Stimulated activated CD8-positive, alpha-beta memory T cell treated with anti-CD3 and anti-CD28 coated beads, Interleukin-7, amount 100 ng/mL, for 1 hour (primary cell): ENCODE data around the gene DCLK2.
"Not testable (repeated sequence)": the region's sequence is repeated elsewhere in the genome, so short reads cannot be mapped to it uniquely, and the experiment has no call there.

Source experiments
- DNase-seq, 2 donors: peaks; one replicate each; pipeline ENCODE4 v3.0.0-alpha.2; 2020; ENCODE audit warnings: low read depth in 2 of 2

The DCLK2 gene

DNA sequence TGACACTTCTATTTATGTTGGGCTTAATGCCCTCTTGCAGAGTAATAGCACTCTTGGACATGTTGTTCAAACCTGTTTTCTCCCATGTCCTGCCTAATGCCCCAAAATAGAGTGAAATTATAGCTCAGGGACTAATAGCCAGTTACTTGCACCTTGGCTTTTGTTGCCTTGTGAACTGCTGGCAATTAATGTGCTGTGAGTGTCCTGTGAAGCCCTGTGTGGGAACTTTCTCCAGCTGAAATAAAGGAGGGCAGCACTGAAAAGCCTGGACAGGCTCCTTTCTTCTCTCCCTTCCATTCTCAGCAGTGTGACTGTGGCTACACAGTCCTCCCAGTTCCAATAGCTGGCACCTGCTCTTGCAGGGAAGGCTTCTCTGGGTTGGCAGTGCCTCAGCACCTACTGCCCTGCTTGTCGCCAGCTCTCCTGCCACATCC lies 72.4 kb downstream of the DCLK2 start:
- DNase-seq, result no peak

DNA sequence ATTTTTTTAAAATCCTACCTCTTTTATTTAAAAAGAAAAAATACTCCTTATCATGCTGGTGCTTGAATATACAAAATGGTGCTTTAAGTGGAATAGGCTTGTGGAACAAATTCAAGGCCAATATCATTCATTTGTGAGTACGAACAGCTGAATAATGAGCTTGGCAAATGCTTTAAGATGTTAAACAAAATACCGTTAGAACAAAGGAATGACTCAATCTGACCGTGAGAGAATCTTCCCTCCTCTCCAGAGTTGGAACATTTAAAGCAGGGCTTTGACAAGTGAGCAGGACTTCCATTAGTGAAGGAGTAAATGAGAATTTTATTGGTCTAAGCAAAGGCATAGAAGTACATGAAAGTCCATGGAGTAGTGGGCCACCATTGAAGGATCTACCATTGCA lies 74.5 kb downstream of the DCLK2 start:
- DNase-seq, result no peak

DNA sequence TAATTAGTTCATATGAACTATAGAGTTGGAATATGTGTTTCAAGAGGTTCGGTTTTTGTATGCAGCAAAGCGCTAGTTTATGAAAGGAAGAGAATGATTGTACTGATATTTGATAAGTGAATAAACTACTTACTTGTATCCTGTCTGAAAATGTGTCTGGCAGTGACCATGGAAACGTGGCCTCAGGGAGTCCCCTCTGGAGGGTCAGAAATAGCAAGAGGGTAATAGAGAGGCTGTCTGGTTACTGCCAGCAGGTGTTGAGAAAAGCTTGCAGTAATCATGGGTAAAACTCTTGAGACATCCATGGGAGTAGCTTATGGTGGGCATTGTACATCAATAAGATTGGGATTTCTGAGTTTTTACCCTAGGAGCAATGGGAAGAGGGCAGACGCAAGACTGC lies 77.1 kb downstream of the DCLK2 start:
- DNase-seq, result no peak

DNA sequence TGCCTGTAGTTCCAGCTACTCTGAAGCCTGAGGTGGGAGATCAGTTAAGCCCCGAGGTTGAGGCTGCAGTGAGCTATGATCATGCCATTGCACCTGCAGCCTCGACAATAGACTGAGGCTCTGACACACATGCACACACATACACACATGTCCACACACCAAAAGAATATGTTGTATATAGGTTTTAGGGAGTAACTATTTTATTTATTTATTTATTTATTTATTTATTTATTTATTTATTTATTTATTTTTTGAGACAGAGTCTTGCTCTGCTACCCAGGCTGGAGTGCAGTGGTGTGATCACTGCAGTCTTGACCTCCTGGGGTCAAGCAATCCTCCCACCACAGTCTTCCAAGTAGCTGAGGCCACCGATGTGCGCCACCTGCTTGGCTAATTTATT lies 78.3 kb downstream of the DCLK2 start:
- no peak for DNase-seq

DNA sequence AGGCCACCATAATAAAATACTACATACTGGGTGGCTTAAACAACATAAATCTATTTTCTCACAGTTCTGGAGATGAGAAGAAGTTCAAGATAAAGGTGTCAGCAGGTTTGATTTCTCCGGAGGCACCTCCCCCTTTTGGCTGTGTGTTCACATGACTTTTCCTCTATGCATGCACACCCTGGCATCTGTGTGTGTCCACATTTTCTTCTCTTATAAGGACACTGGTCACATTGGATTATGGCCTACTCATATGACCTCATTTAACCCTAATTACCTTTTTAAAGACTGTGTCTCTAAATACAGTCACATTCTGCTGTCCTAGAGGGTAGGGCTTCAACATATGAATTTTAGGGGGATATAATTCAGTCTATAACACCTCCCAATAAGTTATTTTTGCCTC lies 79.8 kb downstream of the DCLK2 start:
- DNase-seq, result no peak

DNA sequence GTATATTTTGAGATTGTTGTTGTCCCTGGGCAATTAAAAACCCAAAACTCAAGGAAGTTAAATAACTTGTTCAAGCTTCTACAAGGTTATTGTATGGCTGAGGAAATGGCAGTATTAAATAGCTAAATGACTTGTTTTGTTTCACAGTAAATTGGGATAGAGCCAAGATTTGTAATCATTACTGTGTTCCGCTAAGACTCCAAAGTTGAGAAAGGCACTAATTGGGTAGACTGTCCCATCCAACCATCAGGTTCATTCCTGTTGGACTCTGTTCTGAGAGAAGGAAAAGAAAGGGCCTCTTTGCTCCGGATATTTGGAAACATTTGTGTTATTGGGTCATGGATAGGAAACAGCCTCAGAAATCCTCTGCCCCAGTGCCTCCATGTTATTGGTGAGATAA lies 82.2 kb downstream of the DCLK2 start:
- no peak for DNase-seq

DNA sequence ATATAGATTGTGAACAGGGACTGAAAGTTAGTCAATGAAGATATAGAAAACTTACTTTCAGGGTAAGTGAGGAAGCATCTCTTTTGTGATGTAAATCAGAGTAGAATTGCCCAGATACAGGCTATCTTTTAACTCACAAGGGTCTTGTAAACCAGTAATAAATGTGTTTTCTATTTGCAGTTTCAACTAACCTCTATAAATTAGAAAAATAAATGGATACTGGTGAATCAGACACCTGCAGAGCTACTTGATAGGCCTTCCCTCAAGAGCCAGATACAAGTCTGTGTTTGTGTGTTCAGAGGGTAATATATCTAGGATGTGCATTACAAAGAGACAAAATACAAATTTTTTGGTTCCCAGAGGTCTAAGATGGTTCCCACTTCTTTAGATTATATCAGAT lies 82.9 kb downstream of the DCLK2 start:
- no peak for DNase-seq

DNA sequence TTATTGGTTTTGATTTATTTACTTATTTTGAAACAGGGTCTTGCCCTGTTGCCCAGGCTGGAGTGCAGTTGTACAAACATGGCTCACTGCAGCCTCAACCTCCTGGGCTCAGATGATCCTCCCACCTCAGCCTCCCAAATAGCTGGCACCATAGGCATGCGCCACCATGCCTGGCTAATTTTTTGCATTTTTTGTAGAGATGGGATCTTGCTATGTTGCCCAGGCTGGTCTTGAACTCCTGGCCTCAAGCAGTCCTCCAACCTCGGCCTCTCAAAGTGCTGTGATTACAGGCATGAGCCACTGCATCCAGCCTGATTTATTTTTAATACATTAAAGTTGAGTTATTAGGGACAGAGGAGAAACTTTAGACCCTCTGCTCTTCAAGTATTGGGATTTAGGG lies 83.8 kb downstream of the DCLK2 start:
- not testable (repeated sequence) for DNase-seq

DNA sequence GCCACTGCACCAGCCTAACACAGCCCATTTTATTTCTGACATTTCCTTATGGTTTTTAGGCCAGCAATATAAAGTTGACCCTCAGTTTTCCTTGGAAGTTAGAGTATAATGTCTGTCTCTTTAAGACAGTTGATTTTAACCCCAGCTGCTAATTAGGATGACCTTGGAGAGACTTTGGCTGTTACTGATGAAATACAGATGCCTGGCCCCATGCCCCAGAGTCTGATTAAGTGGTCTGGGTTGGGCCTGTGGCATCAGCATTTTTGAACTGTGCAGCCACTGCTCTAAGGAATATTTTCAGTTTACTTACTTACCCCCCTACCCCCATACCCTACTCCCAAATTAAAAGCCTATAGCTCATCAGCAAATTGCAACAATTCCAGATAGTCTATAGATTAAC lies 85.8 kb downstream of the DCLK2 start:
- no peak for DNase-seq

DNA sequence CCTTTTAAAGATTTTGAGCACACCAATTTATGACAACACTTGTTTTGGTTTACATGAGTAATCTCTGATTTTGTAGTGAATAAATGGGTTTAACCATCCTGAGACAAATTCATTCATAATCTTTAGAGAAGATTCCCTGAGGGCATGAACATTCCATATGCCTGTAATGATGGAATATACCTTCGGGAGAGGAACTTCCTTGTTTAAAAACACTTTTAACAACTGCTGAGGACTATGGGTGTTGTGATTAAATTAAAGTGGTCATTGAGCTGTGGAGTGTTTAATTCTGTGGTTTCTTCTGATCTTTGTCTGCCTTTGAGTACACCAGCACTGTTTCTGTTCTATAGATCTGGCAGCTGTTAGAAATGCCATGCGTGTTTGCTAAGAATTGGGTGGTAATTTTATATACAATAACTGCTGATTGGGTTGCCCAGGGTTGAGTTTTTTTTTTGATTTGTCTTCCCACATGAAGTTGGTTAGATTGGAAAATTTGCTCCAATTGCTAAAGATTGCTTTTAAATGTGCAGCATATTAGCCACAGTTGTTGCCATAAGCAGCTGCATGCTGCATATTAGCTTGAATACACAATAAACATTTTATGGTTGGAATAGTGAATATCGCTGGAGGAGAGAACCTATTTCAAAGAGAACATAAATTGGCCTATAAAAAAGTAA lies 86.8 kb downstream of the DCLK2 start:
- DNase-seq, result no peak

DNA sequence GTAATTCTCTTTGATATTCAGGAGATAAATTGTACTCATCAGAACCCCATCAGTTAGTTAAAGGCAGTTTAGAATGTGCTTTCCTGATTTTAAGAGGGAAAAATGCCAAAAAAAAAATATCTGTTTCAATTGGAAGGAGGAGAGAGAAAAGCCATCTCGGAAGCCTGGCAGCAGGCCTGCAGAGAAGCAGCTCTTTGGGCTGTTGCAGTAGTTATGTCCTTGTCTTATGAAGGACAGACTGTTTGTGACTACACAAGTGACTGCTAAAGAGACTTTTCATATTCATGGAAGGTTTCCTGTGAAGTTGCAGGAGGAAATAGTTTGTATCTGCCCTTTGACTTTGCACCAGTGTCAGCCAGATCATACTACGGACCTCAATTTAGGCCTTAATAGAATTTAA lies 88.8 kb downstream of the DCLK2 start:
- no peak for DNase-seq

DNA sequence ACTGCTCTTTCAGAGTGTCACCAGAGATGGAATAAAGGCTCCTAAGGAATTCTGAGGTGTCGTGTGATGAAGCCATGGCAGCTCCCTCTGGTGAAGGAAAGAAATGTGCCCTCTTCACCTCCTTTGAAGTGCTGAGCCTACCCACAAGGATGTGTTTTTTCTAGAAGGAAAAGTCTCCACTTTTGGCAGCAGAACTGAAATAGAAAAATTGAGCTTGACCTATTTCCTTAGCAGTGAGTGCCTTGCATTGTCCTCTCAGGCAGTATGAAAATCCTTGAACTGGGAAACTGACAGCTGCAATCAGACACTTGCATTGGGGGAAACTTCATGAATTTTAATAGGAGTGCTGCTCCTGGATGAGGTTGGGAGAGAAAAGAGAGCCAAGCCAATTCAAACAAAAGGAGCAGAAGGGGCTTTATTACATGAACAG lies 95.2 kb downstream of the DCLK2 start:
- DNase-seq, result no peak

DNA sequence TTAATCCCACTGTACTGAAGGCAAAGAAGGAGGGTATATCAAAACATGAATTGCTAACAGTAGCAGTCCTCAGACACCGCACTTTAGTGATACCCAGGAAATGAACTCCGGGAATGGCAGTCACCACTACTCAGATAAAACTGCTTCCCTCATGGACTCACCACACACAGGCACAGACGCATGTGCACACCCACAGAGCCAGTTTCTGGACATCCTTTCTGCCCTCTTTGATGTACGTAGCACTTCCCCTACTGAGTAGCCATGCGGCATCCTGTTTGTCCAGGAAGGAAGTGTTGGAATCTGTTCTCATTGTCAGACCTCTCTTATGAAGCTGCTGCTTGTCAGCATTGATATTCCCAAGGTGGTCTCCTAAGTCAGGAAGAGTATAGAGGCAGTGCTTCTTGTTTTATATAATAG lies 95.7 kb downstream of the DCLK2 start:
- DNase-seq, result no peak

DNA sequence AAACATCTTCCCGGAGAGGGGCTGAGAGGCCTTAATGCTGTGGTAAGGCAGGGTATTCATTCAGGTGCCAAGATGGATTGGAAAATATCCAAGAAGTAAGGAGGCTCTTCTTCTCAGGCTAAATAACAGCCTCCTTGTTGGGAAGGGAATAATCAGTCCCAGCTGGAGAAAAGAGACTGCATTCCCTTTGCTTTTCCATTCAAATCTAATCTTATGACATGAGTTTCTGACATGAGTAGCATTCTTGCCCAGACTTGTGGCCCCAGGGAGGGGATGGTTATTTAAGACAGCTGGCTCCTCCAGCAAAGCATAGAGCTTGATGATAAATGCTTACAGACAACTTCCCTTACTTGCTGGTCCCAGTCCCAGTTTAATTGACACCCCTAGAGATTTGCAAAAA lies 98.3 kb downstream of the DCLK2 start:
- DNase-seq, result no peak

DNA sequence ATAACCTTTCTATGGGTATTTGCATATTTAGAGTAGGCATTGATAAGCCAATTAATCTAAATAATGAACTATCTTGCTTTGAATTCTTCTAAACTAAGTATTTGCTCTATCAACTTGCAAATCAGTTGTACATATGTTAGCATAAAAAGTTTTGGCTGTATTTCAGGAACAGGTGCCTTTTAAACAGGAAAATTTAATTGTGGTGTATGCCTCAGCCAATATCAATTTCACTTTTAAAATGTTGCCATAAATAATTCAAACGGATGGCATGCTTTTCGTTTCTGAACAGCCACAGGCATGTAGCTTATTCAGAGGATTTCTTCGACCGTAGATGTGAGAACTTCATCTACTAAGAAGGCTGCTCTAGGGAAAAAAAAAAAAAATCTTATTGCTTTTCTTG lies 99.9 kb downstream of the DCLK2 start:
- no peak for DNase-seq

DNA sequence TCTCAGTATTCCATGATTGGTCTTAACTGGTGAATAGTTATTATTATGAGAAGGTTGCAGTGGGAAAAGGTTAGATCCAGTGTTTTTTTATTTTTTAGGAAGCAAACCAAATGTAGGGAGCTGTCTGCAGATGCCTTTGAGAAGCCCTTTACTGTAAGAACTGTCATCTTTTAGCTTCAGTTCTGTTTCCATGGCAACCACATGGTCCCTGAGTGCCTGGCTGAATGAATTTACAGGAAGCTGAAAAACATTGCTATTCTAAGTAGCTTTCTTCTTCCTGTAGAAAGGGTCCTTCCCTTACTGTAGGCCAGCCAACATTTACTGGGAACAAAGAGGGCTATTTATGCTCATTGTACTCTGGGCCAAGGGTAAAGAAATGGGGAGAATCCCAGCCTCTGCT lies 103.3 kb downstream of the DCLK2 start:
- DNase-seq, result no peak

DNA sequence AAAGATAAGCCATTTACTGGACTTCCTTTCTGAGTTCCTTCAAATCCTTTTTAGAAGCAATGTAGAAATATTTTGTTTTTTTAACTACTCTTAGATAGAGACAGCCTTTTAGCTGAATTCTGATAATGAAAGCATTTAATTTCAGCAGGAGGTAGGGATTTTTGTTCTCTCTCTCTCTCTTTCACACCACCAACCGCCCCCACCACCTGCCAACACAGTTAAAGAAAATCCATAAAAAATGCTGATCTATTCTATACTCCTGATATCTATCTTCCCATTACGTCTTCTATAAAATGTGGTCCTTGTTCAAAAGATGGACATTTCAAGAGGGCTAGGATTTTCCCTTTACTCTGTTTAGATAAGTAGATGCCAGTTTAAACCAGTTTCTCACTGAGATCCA lies 104.5 kb downstream of the DCLK2 start:
- no peak for DNase-seq

DNA sequence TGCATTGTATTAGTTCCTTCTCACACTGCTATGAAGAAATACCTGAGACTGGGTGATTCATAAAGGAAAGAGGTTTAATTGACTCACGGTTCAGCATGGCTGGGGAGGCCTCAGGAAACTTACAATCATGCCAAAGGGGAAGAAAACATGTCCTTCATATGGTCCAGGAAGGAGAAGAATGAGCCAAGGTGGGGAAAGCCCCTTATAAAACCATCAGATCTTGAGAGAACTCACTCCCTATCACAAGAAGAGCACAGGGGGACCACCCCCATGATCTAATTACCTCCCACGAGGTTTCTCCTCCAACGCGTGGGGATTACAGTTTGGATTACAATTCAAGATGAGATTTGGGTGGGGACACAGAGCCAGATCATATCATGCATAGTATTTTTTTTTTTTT lies 106.8 kb downstream of the DCLK2 start:
- not testable (repeated sequence) for DNase-seq

DNA sequence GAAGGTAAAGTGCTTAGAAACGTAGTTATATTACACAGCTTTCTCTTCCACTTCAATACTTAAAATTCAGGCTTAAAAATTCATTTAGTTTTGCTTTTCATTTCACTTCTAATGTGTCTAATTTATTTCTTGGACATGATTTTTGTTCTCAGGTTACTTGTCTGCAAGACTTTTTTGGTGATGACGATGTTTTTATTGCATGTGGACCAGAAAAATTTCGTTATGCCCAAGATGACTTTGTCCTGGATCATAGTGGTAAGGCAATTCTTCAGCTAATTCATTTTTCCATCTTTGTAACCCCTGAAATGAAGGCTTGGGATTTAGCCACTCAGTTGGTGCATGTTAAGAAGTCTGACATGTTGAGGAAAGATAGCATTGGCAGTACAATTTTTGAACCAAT lies 114.7 kb downstream of the DCLK2 start:
- DNase-seq, result no peak

DNA sequence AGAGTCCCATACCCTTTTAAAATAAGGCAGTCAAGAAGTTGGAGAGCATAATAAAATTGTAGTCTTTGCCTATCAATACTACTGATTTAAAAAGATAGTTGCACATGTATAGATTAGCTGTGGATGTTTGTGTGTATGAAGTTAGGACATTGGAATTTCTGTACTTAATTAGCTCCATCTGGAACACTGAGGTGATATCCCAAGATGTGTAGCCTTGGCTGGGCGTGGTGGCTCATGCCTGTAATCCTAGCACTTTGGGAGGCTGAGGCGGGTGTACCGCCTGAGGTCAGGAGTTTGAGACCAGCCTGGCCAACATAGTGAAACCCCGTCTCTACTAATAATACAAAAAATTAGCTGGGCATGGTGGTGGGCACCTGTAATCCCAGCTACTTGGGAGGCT lies 119.0 kb downstream of the DCLK2 start:
- not testable (repeated sequence) for DNase-seq

DNA sequence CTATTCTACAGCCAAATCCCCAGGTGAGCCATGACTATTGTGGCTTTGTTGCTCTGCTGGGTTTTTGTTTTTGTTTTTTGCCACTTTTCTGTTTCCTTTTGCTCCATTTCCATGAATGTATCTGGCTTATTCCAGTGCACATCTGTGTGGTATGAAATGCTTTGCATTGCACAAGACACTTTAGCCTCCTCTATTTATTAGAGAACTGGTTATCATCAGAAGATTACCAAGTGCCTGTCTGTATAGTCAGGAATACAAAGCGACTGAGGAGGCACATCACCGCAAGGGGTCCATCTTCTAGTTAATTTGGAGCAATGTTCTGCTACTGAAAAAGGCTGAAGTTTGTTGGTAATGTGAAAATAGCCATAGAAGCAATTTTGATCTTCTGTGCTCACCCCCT lies 120.8 kb downstream of the DCLK2 start:
- no peak for DNase-seq

DNA sequence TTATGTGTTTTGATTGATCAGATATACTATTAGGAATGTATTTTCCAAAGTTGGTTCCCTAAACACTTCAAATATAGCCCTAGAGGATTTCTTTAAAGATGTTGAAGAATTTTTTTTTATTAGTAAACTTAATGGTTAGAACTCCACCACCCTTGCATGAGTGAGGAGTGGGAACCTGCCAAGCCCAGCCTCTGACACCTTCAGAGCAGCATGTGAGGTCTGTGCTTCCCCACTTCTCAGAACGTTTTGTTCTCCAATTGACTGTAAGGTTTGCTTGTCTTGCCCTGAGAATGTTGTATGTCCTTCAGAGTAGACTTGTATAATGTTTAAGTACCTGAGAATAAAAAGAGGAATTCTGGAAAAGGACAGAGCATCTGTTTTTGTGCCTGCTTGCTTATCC lies 126.8 kb downstream of the DCLK2 start:
- DNase-seq, result no peak

DNA sequence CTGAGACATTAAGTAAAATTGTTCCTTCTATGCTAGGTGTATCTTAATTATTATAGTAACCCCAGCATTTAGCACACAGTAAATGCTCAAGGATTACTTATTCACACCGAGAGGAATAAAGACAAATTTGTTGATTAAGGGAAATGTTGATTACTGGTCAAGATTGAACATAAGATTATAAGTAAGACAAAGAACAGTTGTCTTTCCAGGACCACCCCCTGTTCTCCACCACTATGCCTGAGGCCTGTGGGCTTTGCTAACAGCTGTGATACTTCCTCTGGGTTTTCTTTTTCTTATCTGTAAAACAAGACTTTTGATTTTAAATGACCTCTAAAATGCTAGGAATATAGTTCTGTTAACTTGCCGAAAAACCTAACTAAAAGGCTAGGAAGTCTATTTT lies 128.0 kb downstream of the DCLK2 start:
- no peak for DNase-seq

DNA sequence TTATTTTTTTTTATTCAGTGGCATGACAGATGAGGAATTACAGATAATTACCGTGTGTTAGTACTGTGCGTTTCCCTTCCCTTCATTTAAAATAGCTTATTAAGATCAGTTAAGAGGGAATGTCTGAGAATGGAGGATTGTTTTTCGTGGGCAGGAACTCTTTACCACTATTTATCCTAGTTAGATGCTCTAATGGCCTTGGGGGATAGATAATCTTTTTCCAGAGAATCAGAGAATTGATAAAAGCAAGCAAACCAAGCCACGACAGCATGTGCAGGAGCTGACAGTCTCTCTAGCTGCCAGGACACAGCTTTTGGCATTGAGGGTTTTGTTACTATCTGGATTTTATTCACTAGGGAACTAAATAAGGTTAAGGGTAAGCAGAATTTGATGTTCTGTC lies 128.7 kb downstream of the DCLK2 start:
- DNase-seq, result no peak
